Endodermal cell (in vitro differentiated cells): ENCODE results near the gene DOCK10. TPM values are rescaled to one million over a fixed set of nuclear protein-coding genes. Genes with fewer than 3 reads are reported as not detected.
"Not testable (repeated sequence)": the region's sequence is repeated elsewhere in the genome, so short reads cannot be mapped to it uniquely, and the experiment has no call there.

Source experiments
- DNase-seq: peaks from one replicate; pipeline ENCODE4 v3.0.0-alpha.2; 2017
- H3K27ac ChIP-seq: 2 replicates; pipeline ENCODE4 v1.5.1; 2013; ENCODE audit warnings: mild to moderate bottlenecking, low read depth, low read length, moderate library complexity
- H3K27me3 ChIP-seq: 2 replicates; pipeline ENCODE4 v1.6.1; 2013; ENCODE audit warnings: mild to moderate bottlenecking, low read length, moderate library complexity; ENCODE audit not compliant: insufficient read depth, control insufficient read depth, poor library complexity, severe bottlenecking
- H3K36me3 ChIP-seq: 2 replicates; pipeline ENCODE4 v1.7.0; 2013; ENCODE audit warnings: mild to moderate bottlenecking, low read length, moderate library complexity; ENCODE audit not compliant: control insufficient read depth, insufficient read depth
- H3K4me1 ChIP-seq: one replicate; pipeline ENCODE4 v1.7.0; 2013; ENCODE audit warnings: low read length; ENCODE audit not compliant: control insufficient read depth, insufficient read depth
- H3K4me3 ChIP-seq: 2 replicates; pipeline ENCODE4 v1.5.1; 2013; ENCODE audit warnings: mild to moderate bottlenecking, low read length, moderate library complexity
- H3K9ac ChIP-seq: 2 replicates; pipeline ENCODE4 v1.6.1; 2013; ENCODE audit warnings: mild to moderate bottlenecking, low read length, moderate library complexity; ENCODE audit not compliant: poor library complexity, severe bottlenecking; ENCODE audit errors: extremely low read depth
- H3K9me3 ChIP-seq: 2 replicates; pipeline ENCODE4 v1.6.1; 2013; ENCODE audit warnings: mild to moderate bottlenecking, low read length, moderate library complexity; ENCODE audit not compliant: control insufficient read depth
- H3K27ac Mint-ChIP-seq: 2 replicates; pipeline ENCODE4 v1.8.0; 2020; ENCODE audit warnings: mixed read lengths
- H3K27me3 Mint-ChIP-seq: 2 replicates; pipeline ENCODE4 v1.8.0; 2021; ENCODE audit warnings: mild to moderate bottlenecking, mixed read lengths; ENCODE audit not compliant: insufficient read depth
- H3K36me3 Mint-ChIP-seq: 2 replicates; pipeline ENCODE4 v1.8.0; 2020; ENCODE audit warnings: low read depth, mixed read lengths
- H3K4me1 Mint-ChIP-seq: 2 replicates; pipeline ENCODE4 v1.8.0; 2020; ENCODE audit warnings: mixed read lengths
- H3K4me3 Mint-ChIP-seq: 2 replicates; pipeline ENCODE4 v1.8.0; 2020; ENCODE audit warnings: mild to moderate bottlenecking, moderate library complexity, mixed read lengths
- H3K9me3 Mint-ChIP-seq: 2 replicates; pipeline ENCODE4 v1.8.0; 2020; ENCODE audit warnings: mild to moderate bottlenecking, mixed read lengths
- CTCF ChIP-seq: fragments of 200-600 bp; sonication (generic); conservative IDR thresholded peaks from 2 replicates; pipeline ENCODE4 v1.5.0; 2021; ENCODE audit warnings: antibody characterized with exemption, mild to moderate bottlenecking
- WGBS, 2 experiments: methylation state at CpG; one replicate each; pipeline versions ENCODE4 v1.1.5 to v1.1.7; 2013; ENCODE audit warnings: missing lambda C conversion rate in 2 of 2, mixed read lengths in 1 of 2; ENCODE audit not compliant: insufficient coverage in 1 of 2, insufficient read length in 1 of 2; 5-methylcytosine and 5-hydroxymethylcytosine counted together
- total RNA-seq, 2 donors: library from RNA; stranded (reverse); fragmentation: NEBNext Ultra II Directional in 1 of 2; extraction: Animal tissue kit (Norgen Biotek cat#: 25700) in 1 of 2; gene quantifications; 2 replicates in 1 of 2; 3 replicates in 1 of 2; pipeline ENCODE4 v1.2.1, GENCODE V29; 2021

The DOCK10 gene
- total RNA-seq, 2 donors from 2014 or later: 0.44 to 1.4 TPM

DNA sequence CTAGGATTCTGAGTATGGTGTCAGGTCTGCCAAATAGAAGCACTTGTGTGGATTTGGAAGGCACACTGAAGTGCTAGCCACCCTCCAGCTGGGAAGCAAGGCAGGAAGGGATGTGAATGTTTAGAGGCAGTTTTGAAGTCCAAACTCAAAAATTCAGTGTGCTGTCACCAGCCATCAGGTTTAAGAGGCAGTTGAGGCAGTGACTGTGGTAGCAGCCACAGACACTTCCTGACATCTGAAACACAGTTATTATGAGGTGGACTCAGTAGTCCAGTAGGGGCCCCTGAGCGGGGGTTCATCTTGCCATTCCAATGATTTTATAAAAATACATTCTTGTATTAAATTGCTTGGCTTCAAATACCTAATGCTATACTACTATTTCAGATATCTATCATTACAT is 13.4 kb upstream of the DOCK10 start:
- WGBS, 2 experiments: 100% methylated on average over 1 of the region's 1 CpG; no CpG with 5 or more reads in 1 of the 2 experiments
- Histone ChIP-seq H3K27ac (no peak overlapping the region), H3K9ac (no peak overlapping the region), H3K4me1 (no peaks in the 10 kb centered on the region), H3K27me3 (no peaks in the 10 kb centered on the region), H3K9me3 (no peaks in the 10 kb centered on the region), H3K4me3 (no peak overlapping the region), H3K36me3 (no peaks in the 10 kb centered on the region)
- no peak for TF ChIP-seq CTCF
- H3K4me3 Mint-ChIP-seq: no peak overlapping the region
- peaks cover 2% of the 10 kb centered on the region for H3K9me3 Mint-ChIP-seq
- H3K27me3 Mint-ChIP-seq: no peaks in the 10 kb centered on the region
- no peak for DNase-seq
- no peaks in the 10 kb centered on the region for H3K36me3 Mint-ChIP-seq
- H3K4me1 Mint-ChIP-seq: no peaks in the 10 kb centered on the region
- H3K27ac Mint-ChIP-seq: no peak overlapping the region

- peaks cover 2% of the 10 kb centered on the region for H3K9me3 Mint-ChIP-seq
- no peak overlapping the region for H3K4me3 Mint-ChIP-seq
- Histone ChIP-seq H3K9ac (no peak overlapping the region), H3K9me3 (no peaks in the 10 kb centered on the region), H3K4me3 (no peak overlapping the region), H3K27ac (no peak overlapping the region), H3K4me1 (no peaks in the 10 kb centered on the region), H3K36me3 (no peaks in the 10 kb centered on the region), H3K27me3 (peaks cover 4% of the 10 kb centered on the region)
- no peak overlapping the region for H3K27ac Mint-ChIP-seq
- TF ChIP-seq CTCF: no peak
- H3K36me3 Mint-ChIP-seq: no peaks in the 10 kb centered on the region
- H3K27me3 Mint-ChIP-seq: peaks cover under 1% of the 10 kb centered on the region
- H3K4me1 Mint-ChIP-seq: no peaks in the 10 kb centered on the region
- no peak for DNase-seq
Observed at GRCh38 chr2:225052703-225053102, 10.4 kb upstream of the DOCK10 start.

DNA sequence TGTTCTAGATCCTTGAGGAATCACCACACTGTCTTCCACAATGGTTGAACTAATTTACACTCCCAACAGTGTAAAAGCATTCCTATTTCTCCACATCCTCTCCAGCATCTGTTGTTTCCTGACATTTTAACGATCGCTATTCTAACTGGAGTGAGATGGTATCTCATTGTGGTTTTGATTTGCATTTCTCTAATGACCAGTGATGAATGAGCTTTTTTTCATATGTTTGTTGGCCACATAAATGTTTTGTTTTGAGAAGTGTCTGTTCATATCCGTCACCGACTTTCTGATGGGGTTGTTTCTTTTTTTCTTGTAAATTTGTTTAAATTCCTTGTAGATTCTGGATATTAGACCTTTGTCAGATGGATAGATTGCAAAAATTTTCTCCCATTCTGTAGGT is 5.2 kb upstream of the DOCK10 start:
- H3K36me3 Mint-ChIP-seq, H3K9ac ChIP-seq, H3K27ac ChIP-seq, DNase-seq, H3K4me3 ChIP-seq, H3K4me1 ChIP-seq, H3K27ac Mint-ChIP-seq, H3K9me3 Mint-ChIP-seq, H3K36me3 ChIP-seq, H3K4me1 Mint-ChIP-seq, H3K4me3 Mint-ChIP-seq, H3K9me3 ChIP-seq: not testable (repeated sequence)
- H3K27me3 Mint-ChIP-seq: peaks cover 40% of the 10 kb centered on the region
- H3K27me3 ChIP-seq: peaks cover 46% of the 10 kb centered on the region
- 75 to 93% methylated on average over 2 to 4 of the region's 4 CpGs for WGBS, 2 experiments

DNA sequence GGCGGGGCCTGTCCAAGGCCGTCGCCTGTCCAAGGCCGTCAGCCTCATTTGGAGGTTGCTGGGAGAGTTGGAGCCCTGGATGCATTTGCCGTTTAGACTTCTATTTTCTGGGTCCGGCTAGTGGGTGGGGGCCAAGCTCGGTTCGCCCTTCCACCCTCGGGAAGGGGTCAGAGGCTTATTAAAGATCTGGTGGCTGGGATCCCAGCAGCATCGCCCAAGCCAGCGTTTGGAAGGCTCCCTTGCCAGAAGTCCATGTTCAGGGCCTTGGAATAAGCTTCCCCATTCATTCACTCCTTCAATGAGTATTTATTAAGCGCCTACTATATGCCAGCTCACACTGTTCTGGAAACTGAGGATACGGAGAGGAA is 516 bp upstream of the DOCK10 start:
- WGBS, 2 experiments: 16 to 30% methylated on average over 9 to 13 of the region's 13 CpGs
- Mint-ChIP-seq H3K9me3 (no peaks in the 10 kb centered on the region), H3K36me3 (no peaks in the 10 kb centered on the region), H3K27me3 (peaks cover 81% of the 10 kb centered on the region), H3K27ac (no peak overlapping the region), H3K4me1 (peaks cover 3% of the 10 kb centered on the region), H3K4me3 (peak overlapping the region; percentile 55)
- TF ChIP-seq CTCF: no peak
- DNase-seq: no peak
- Histone ChIP-seq H3K9me3 (no peaks in the 10 kb centered on the region), H3K36me3 (no peaks in the 10 kb centered on the region), H3K27ac (no peak overlapping the region), H3K4me1 (no peaks in the 10 kb centered on the region), H3K4me3 (peak overlapping the region; percentile 73), H3K27me3 (peaks cover 87% of the 10 kb centered on the region), H3K9ac (no peak overlapping the region)
